PC-9 (cell line): ENCODE data around the gene CALHM1. TPM values are rescaled to one million over a fixed set of nuclear protein-coding genes. Genes with fewer than 3 reads are reported as not detected.

Source experiments
- BruUV-seq: library from RNA; stranded (reverse); fragments of 400-500 nt; replicated peaks from 2 replicates; lab custom pipeline; 2021; lab: Mats Ljungman, UMichigan
- CTCF ChIA-PET: fragments of 300-600 bp; sonication (Branson Sonifier 250); formaldehyde crosslinking; loops from one replicate; lab custom pipeline; 2022; ENCODE audit warnings: antibody characterized with exemption; lab: Charles Lee
- POLR2A ChIA-PET: fragments of 300-600 bp; sonication (Branson Sonifier 250); formaldehyde crosslinking; loops from one replicate; lab custom pipeline; 2022; ENCODE audit warnings: antibody characterized with exemption; ENCODE audit not compliant: unreplicated experiment; lab: Charles Lee
- DNase-seq, 2 experiments: peaks; one replicate each; pipeline versions ENCODE4 v3.0.0 to v3.0.0-alpha.2; 2015 to 2022; ENCODE audit warnings: mixed read lengths in 1 of 2
- H2AFZ ChIP-seq: fragments of 200-600 bp; sonication (generic); 2 replicates; pipeline ENCODE4 v1.8.1; 2017; ENCODE audit warnings: antibody characterized with exemption
- H3F3A ChIP-seq: fragments of 200-600 bp; sonication (generic); 2 replicates; pipeline ENCODE4 v1.8.1; 2017; ENCODE audit warnings: antibody characterized with exemption, mild to moderate bottlenecking, low read depth; ENCODE audit not compliant: insufficient read depth
- H3K27ac ChIP-seq: fragments of 200-600 bp; sonication (generic); 2 replicates; pipeline ENCODE4 v1.6.1; 2016; ENCODE audit warnings: mixed run types
- H3K27me3 ChIP-seq: fragments of 200-600 bp; sonication (generic); 2 replicates; pipeline ENCODE4 v1.6.1; 2016; ENCODE audit warnings: low read depth, mixed run types; ENCODE audit not compliant: insufficient read depth
- H3K36me3 ChIP-seq: fragments of 200-600 bp; sonication (generic); 2 replicates; pipeline ENCODE4 v1.6.1; 2016; ENCODE audit warnings: low read depth, mixed run types
- H3K4me1 ChIP-seq: fragments of 200-600 bp; sonication (generic); replicated peaks from 2 replicates; pipeline ENCODE4 v1.6.1; 2016; ENCODE audit warnings: mixed run types; ENCODE audit not compliant: insufficient read depth
- H3K4me2 ChIP-seq: fragments of 200-600 bp; sonication (generic); 2 replicates; pipeline ENCODE4 v1.6.1; 2017; ENCODE audit warnings: mixed run types
- H3K4me3 ChIP-seq: fragments of 200-600 bp; sonication (generic); 2 replicates; pipeline ENCODE4 v1.6.1; 2016; ENCODE audit warnings: mixed run types
- H3K79me2 ChIP-seq: fragments of 200-600 bp; sonication (generic); 2 replicates; pipeline ENCODE4 v1.6.1; 2017; ENCODE audit warnings: low read depth, mixed run types
- H3K9me2 ChIP-seq: fragments of 200-600 bp; sonication (generic); 2 replicates; pipeline ENCODE4 v1.8.1; 2017; ENCODE audit warnings: mild to moderate bottlenecking; ENCODE audit not compliant: insufficient read depth
- H3K9me3 ChIP-seq: fragments of 200-600 bp; sonication (generic); 2 replicates; pipeline ENCODE4 v1.8.1; 2016; ENCODE audit warnings: low read depth; ENCODE audit not compliant: insufficient read depth
- H4K20me1 ChIP-seq: fragments of 200-600 bp; sonication (generic); 2 replicates; pipeline ENCODE4 v1.8.1; 2017; ENCODE audit not compliant: insufficient read depth
- CTCF ChIP-seq: fragments of 200-600 bp; sonication (generic); conservative IDR thresholded peaks from 2 replicates; pipeline ENCODE4 v1.6.1; 2017; ENCODE audit warnings: mixed run types, antibody characterized with exemption, mild to moderate bottlenecking, moderate library complexity
- EZH2 ChIP-seq: fragments of 200-600 bp; sonication (generic); IDR thresholded peaks from 2 replicates; pipeline ENCODE4 v1.8.0; 2017; ENCODE audit warnings: antibody characterized with exemption, low read depth
- intact Hi-C: fragments of 100-400 bp; cut with micrococcal nuclease; formaldehyde crosslinking; loops from one replicate; pipeline ENCODE4 v1.10.0; 2022; ENCODE audit not compliant: unreplicated experiment
- total RNA-seq: library from RNA; stranded (reverse); gene quantifications from 2 replicates; pipeline ENCODE4 v1.2.3, GENCODE V29; 2021

The CALHM1 gene
- total RNA-seq, 1 experiment from 2014 or later: not detected

DNA sequence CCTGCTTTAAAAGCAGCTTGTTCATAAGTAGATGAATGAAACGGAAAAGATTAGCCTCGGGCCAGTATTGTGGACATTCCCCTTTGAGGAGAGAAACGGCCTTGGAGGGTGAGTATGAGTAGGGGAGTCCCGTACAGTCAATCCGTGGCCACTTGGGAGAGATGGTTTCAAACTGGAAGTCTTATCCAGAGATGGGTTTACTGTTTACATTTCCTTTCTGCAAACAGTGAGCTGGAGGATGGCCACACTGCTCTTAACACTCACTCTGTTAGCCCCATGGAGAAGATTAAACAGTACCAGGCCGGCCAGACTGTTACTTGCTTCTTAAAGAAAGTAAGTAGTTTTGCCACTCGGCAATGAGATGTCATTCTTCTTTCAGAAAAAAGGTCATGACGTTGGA lies 26.8 kb downstream of the CALHM1 start:
- no peak overlapping the region for H3K4me3 ChIP-seq
- H3K9me3 ChIP-seq: no peaks in the 10 kb centered on the region
- intact Hi-C loops: no loop called here
- no peak for TF ChIP-seq EZH2
- no peak for TF ChIP-seq CTCF
- no peaks in the 10 kb centered on the region for H3K4me1 ChIP-seq
- no peaks in the 10 kb centered on the region for H3K79me2 ChIP-seq
- no peaks in the 10 kb centered on the region for H3K27me3 ChIP-seq
- no peak overlapping the region for H2AFZ ChIP-seq
- CTCF ChIA-PET: no interaction called here
- no peaks in the 10 kb centered on the region for H3F3A ChIP-seq
- POLR2A ChIA-PET: no interaction called here
- no TSS peak for BruUV-seq
- H3K36me3 ChIP-seq: 0 out of 2 replicates have a peak, but pooled peaks cover 7% of the 10 kb centered on the region
- no peaks in the 10 kb centered on the region for H3K9me2 ChIP-seq
- no peaks in the 10 kb centered on the region for H4K20me1 ChIP-seq
- DNase-seq: no peak
- no peak overlapping the region for H3K27ac ChIP-seq
- H3K4me2 ChIP-seq: no peak overlapping the region

- BruUV-seq: no TSS peak
- Histone ChIP-seq H3K4me1 (no peaks in the 10 kb centered on the region), H3K36me3 (0 out of 2 replicates have a peak, but pooled peaks cover 7% of the 10 kb centered on the region), H3K27me3 (no peaks in the 10 kb centered on the region), H3K27ac (no peak overlapping the region), H3K9me3 (no peaks in the 10 kb centered on the region), H3K4me2 (no peak overlapping the region), H4K20me1 (no peaks in the 10 kb centered on the region), H2AFZ (no peak overlapping the region), H3K9me2 (no peaks in the 10 kb centered on the region), H3F3A (no peaks in the 10 kb centered on the region), H3K4me3 (no peak overlapping the region), H3K79me2 (no peaks in the 10 kb centered on the region)
- intact Hi-C loops: no loop called here
- TF ChIP-seq EZH2 (no peak), CTCF (no peak)
- CTCF ChIA-PET: no interaction called here
- no peak for DNase-seq
- POLR2A ChIA-PET: no interaction called here
Measured at GRCh38 chr10:103429647-103430046, 29.1 kb downstream of the CALHM1 start.

DNA sequence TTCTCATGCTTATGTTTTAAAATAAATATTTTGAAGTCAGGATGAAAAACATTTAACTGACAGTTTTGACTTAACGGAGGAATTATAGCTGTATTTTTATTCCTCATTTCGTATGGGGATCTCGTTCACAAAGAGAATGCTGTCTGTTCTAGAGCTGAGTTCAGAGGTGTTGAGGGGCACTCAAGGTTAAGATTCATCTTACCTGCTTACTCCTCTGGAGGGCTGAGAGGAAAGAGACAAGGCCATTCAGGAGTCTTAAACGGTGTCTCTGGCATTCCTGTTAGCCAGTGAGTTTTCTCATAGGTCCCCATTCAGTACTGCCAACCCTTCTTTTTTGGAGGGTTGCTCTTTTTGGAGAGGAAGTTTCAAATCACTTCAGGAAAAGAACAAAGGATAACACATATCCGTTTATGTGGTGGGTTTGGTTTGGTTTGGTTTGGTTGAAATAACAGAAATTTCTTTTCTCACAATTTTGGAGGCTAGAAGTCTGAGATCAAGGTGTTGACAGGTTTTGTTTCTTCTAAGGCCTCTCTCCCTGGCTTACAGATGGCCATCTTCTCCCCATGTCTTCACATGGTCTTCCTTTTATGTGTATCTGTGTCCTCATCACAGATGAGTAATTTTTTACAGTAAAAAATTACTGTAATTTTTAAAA lies 29.6 kb downstream of the CALHM1 start:
- BruUV-seq: no TSS peak
- DNase-seq: no peak
- Histone ChIP-seq H3K4me3 (no peak overlapping the region), H4K20me1 (no peaks in the 10 kb centered on the region), H3K9me3 (no peaks in the 10 kb centered on the region), H3F3A (no peaks in the 10 kb centered on the region), H3K79me2 (no peaks in the 10 kb centered on the region), H2AFZ (no peak overlapping the region), H3K27me3 (no peaks in the 10 kb centered on the region), H3K4me1 (no peaks in the 10 kb centered on the region), H3K27ac (no peak overlapping the region), H3K4me2 (no peak overlapping the region), H3K36me3 (0 out of 2 replicates have a peak, but pooled peaks cover 7% of the 10 kb centered on the region), H3K9me2 (no peaks in the 10 kb centered on the region)
- no peak for TF ChIP-seq EZH2
- TF ChIP-seq CTCF: no peak
- intact Hi-C loops: no loop called here
- POLR2A ChIA-PET: no interaction called here
- CTCF ChIA-PET: no interaction called here
